Activated CD4-positive, CD25-positive, alpha-beta regulatory T cell treated with anti-CD3 and anti-CD28 coated beads, Interleukin-2, amount 50 U/mL, for 72 hours (primary cell): ENCODE measurements around the gene CIRBP.

Source experiments
- DNase-seq: peaks from one replicate; pipeline ENCODE4 v3.0.0; 2021

Gene CIRBP

GRCh38 chr19:1270213-1270853 is 1.2 kb downstream of the CIRBP start:
- DNase-seq: no peak

GRCh38 chr19:1270854-1271527 is 1.9 kb downstream of the CIRBP start:
- no peak for DNase-seq

- no peak for DNase-seq
Measured at GRCh38 chr19:1271528-1272422, 2.6 kb downstream of the CIRBP start.

GRCh38 chr19:1272423-1273262 is 3.5 kb downstream of the CIRBP start:
- no peak for DNase-seq

GRCh38 chr19:1273263-1274041 is 4.3 kb downstream of the CIRBP start:
- no peak for DNase-seq

- no peak for DNase-seq
Measured at GRCh38 chr19:1274081-1274851, 5.1 kb downstream of the CIRBP start.

- DNase-seq: no peak
Measured at GRCh38 chr19:1274852-1275259, 5.7 kb downstream of the CIRBP start.

- DNase-seq: peak; percentile 92
Measured at GRCh38 chr19:1275260-1275975, 6.3 kb downstream of the CIRBP start, which contains the start of gene FAM174C. FAM174C (plus strand) TSS chr19:1275530; CDS start chr19:1275550, 20 bp downstream.

- no peak for DNase-seq
Measured at GRCh38 chr19:1275976-1276627, 7.0 kb downstream of the CIRBP start.

GRCh38 chr19:1276628-1277022 is 7.5 kb downstream of the CIRBP start:
- no peak for DNase-seq

- DNase-seq: no peak
Measured at GRCh38 chr19:1277061-1277460, 7.9 kb downstream of the CIRBP start.

GRCh38 chr19:1278074-1278473 is 8.9 kb downstream of the CIRBP start:
- DNase-seq: no peak

GRCh38 chr19:1278713-1279660 is 9.9 kb downstream of the CIRBP start:
- DNase-seq: no peak

GRCh38 chr19:1279782-1280341 is 10.7 kb downstream of the CIRBP start:
- DNase-seq: peak; percentile 79

GRCh38 chr19:1280636-1281568 is 11.8 kb downstream of the CIRBP start:
- DNase-seq: no peak

- DNase-seq: no peak
Measured at GRCh38 chr19:1281569-1282287, 12.6 kb downstream of the CIRBP start.
